Endothelial cell of umbilical vein (primary cell): Measurements from ENCODE around the gene BPTF.

ENCODE experiments used
- CTCF ChIP-seq, 2 donors: IDR thresholded peaks; 1 replicate in 1 of 2; 2 replicates in 1 of 2; pipeline ENCODE4 v1.5.1; 2011; ENCODE audit warnings: low read length in 2 of 2, mild to moderate bottlenecking in 2 of 2, moderate library complexity in 2 of 2, control low read depth in 1 of 2, inconsistent platforms in 1 of 2, low read depth in 1 of 2; ENCODE audit not compliant: insufficient read depth in 1 of 2; ENCODE audit errors: extremely low read depth in 1 of 2
- EZH2 ChIP-seq: IDR thresholded peaks from 2 replicates; pipeline ENCODE4 v1.6.1; 2012; ENCODE audit warnings: borderline replicate concordance, low read depth, mild to moderate bottlenecking, moderate library complexity, low read length, inconsistent platforms; ENCODE audit not compliant: severe bottlenecking
- FOS ChIP-seq: IDR thresholded peaks from 2 replicates; pipeline ENCODE4 v1.6.1; 2011; ENCODE audit warnings: mild to moderate bottlenecking, low read length, moderate library complexity, borderline replicate concordance; ENCODE audit not compliant: insufficient read depth
- GATA2 ChIP-seq: IDR thresholded peaks from 2 replicates; pipeline ENCODE4 v1.7.0; 2011; ENCODE audit warnings: low read depth, mild to moderate bottlenecking, moderate library complexity, mixed read lengths, low read length; ENCODE audit not compliant: insufficient read length, insufficient read depth
- JUN ChIP-seq: IDR thresholded peaks from 2 replicates; pipeline ENCODE4 v1.6.1; 2011; ENCODE audit warnings: borderline replicate concordance, low read depth; ENCODE audit not compliant: insufficient read length, insufficient read depth
- MAX ChIP-seq: IDR thresholded peaks from 2 replicates; pipeline ENCODE4 v1.6.1; 2011; ENCODE audit not compliant: insufficient read depth, insufficient read length
- MYC ChIP-seq: IDR thresholded peaks from one replicate; pipeline ENCODE4 v1.6.1; 2011; ENCODE audit warnings: mild to moderate bottlenecking, low read depth, low read length
- POLR2A ChIP-seq: IDR thresholded peaks from 2 replicates; pipeline ENCODE4 v1.6.1; 2012; ENCODE audit warnings: low read depth, mild to moderate bottlenecking, control low read depth, low read length
- POLR2AphosphoS5 ChIP-seq: IDR thresholded peaks from 2 replicates; pipeline ENCODE4 v1.6.1; 2012; ENCODE audit warnings: low read depth, mild to moderate bottlenecking, control low read depth, low read length, moderate library complexity; ENCODE audit not compliant: insufficient read depth

GRCh38 chr17:67982034-67982640 lies 156.8 kb downstream of the BPTF start:
- TF ChIP-seq CTCF (IDR thresholded peaks at IDR 0.05; ENCODE audit: extremely low read depth in 1 of 2, insufficient read depth in 1 of 2, low read depth in 1 of 2, low read length in 2 of 2) (no peak), GATA2 (no peak), EZH2 (no peak), POLR2A (no peak), JUN (no peak), MYC (no peak), POLR2AphosphoS5 (no peak), MAX (no peak), FOS (no peak)
